Measurements from ENCODE around the gene OSCP1.

- TF ChIP-seq POLR2AphosphoS5 (IDR thresholded peaks at IDR 0.05; ENCODE audit: low read depth, low read length), result no peak
- TF ChIP-seq TAF1 (IDR thresholded peaks at IDR 0.05; ENCODE audit: borderline replicate concordance, low read depth, low read length), result no peak
Measured at GRCh38 chr1:36446746-36447145, 3.5 kb downstream of the OSCP1 start.
